ENCODE measurements around the gene NCOA5.

- peak in 2 of 5 experiments; percentile 12 to 25 for TF ChIP-seq CTCF (IDR thresholded peaks at IDR 0.05 in 4 of 5, conservative IDR thresholded peaks at IDR 0.05 in 1 of 5)
- no peak for TF ChIP-seq POLR2A (IDR thresholded peaks at IDR 0.05)
These were observed 9.9 kb upstream of the NCOA5 start for GRCh38 chr20:46099491-46100287.
